Gastrocnemius medialis (tissue), 4 donors: ENCODE data around the gene FAM209A. TPM values are rescaled to one million over a fixed set of nuclear protein-coding genes. Genes with fewer than 3 reads are reported as not detected.

ENCODE experiments used
- ATAC-seq, 2 donors: fragments of 150-250 bp; one replicate each; pipeline ENCODE4 v1.9.1; 2016
- DNase-seq, 2 donors: peaks; one replicate each; pipeline ENCODE4 v3.0.0-alpha.2; 2019
- H3K27ac ChIP-seq, 4 donors: fragments of 200-600 bp; sonication (generic); 1 replicate in 1 of 4; 2 replicates in 3 of 4; pipeline ENCODE4 v1.5.1; 2016 to 2018; ENCODE audit warnings: mild to moderate bottlenecking in 2 of 4, moderate library complexity in 1 of 4
- H3K27me3 ChIP-seq, 3 donors: fragments of 200-600 bp; sonication (generic) in 2 of 3; 1 replicate in 1 of 3; 2 replicates in 2 of 3; pipeline versions ENCODE4 v1.5.1 to v1.6.0; 2016 to 2019; ENCODE audit warnings: mild to moderate bottlenecking in 1 of 3, moderate library complexity in 1 of 3
- H3K36me3 ChIP-seq, 2 donors: fragments of 200-600 bp; sonication (generic) in 1 of 2; one replicate each; pipeline ENCODE4 v1.5.1; 2017 to 2018
- H3K4me1 ChIP-seq, 2 donors: fragments of 200-600 bp; sonication (generic) in 1 of 2; one replicate each; pipeline ENCODE4 v1.5.1; 2016 to 2017; ENCODE audit warnings: mild to moderate bottlenecking in 2 of 2
- H3K4me3 ChIP-seq, 4 donors: fragments of 200-600 bp; sonication (generic) in 3 of 4; 1 replicate in 1 of 4; 2 replicates in 3 of 4; pipeline ENCODE4 v1.5.1; 2016 to 2019; ENCODE audit warnings: mild to moderate bottlenecking in 2 of 4
- H3K9me3 ChIP-seq, 3 donors: fragments of 200-600 bp; sonication (generic) in 2 of 3; 1 replicate in 1 of 3; 2 replicates in 2 of 3; pipeline ENCODE4 v1.5.1; 2016 to 2019
- CTCF ChIP-seq, 5 experiments: fragments of 450-650 bp in 3 of 5; fragments of 200-600 bp in 2 of 5; sonication (generic) in 2 of 5; IDR thresholded peaks in 4 of 5; conservative IDR thresholded peaks in 1 of 5; 1 replicate in 4 of 5; 2 replicates in 1 of 5; pipeline ENCODE4 v1.5.1; 2016 to 2019; ENCODE audit warnings: antibody characterized with exemption in 5 of 5, mild to moderate bottlenecking in 3 of 5, moderate library complexity in 3 of 5
- POLR2A ChIP-seq, 2 donors: fragments of 450-650 bp; IDR thresholded peaks; one replicate each; pipeline ENCODE4 v1.6.1; 2017; ENCODE audit warnings: antibody characterized with exemption in 2 of 2, mild to moderate bottlenecking in 2 of 2, moderate library complexity in 2 of 2
- in situ Hi-C, 4 donors: fragments of 200-750 bp; cut with MboI; loops; one replicate each; pipeline versions ENCODE4 v1.15.0 to v1.8.0; 2017; ENCODE audit warnings: low sequenced_read_pairs in 4 of 4
- intact Hi-C: fragments of 100-400 bp; cut with DNase I; formaldehyde crosslinking; loops from one replicate; pipeline ENCODE4 v1.15.1; 2023; ENCODE audit warnings: low total_unique reads
- total RNA-seq, 4 donors: library from RNA; depleted of rRNA; stranded (reverse); fragments of >200 nt; gene quantifications; one replicate each; pipeline versions ENCODE4 v1.1.0 to v1.2.3, GENCODE V29; 2016

The FAM209A gene
- total RNA-seq, 4 donors from 2014 or later, result not detected

- TF ChIP-seq CTCF (IDR thresholded peaks at IDR 0.05 in 4 of 5, conservative IDR thresholded peaks at IDR 0.05 in 1 of 5), result no peak
- TF ChIP-seq POLR2A (IDR thresholded peaks at IDR 0.05), result no peak
- no peaks in the 10 kb centered on the region for H3K36me3 ChIP-seq
- H3K4me1 ChIP-seq, result no peaks in the 10 kb centered on the region
- H3K4me3 ChIP-seq, result no peak overlapping the region
- in situ Hi-C loops, result no loop called here
- no peaks in the 10 kb centered on the region for H3K27me3 ChIP-seq
- no peaks in the 10 kb centered on the region for H3K9me3 ChIP-seq
- intact Hi-C loops, result no loop called here
- ATAC-seq, result no peak
- no peak overlapping the region for H3K27ac ChIP-seq
- no peak for DNase-seq
These were observed 20.6 kb upstream of the FAM209A start for GRCh38 chr20:56503916-56504315.

GRCh38 chr20:56504373-56505005 lies 20.1 kb upstream of the FAM209A start:
- H3K36me3 ChIP-seq, result no peaks in the 10 kb centered on the region
- intact Hi-C loops (no loop called here), in situ Hi-C loops (no loop called here)
- no peaks in the 10 kb centered on the region for H3K9me3 ChIP-seq
- H3K27me3 ChIP-seq, result no peaks in the 10 kb centered on the region
- ATAC-seq (no peak), DNase-seq (no peak)
- H3K4me1 ChIP-seq, result no peaks in the 10 kb centered on the region
- no peak overlapping the region for H3K27ac ChIP-seq
- no peak overlapping the region for H3K4me3 ChIP-seq
- TF ChIP-seq POLR2A (IDR thresholded peaks at IDR 0.05) (no peak), CTCF (IDR thresholded peaks at IDR 0.05 in 4 of 5, conservative IDR thresholded peaks at IDR 0.05 in 1 of 5) (no peak)

- no peaks in the 10 kb centered on the region for H3K36me3 ChIP-seq
- H3K4me1 ChIP-seq, result no peaks in the 10 kb centered on the region
- no peak overlapping the region for H3K4me3 ChIP-seq
- no peaks in the 10 kb centered on the region for H3K9me3 ChIP-seq
- H3K27ac ChIP-seq, result no peak overlapping the region
- no peak for DNase-seq
- in situ Hi-C loops, result no loop called here
- ATAC-seq, result no peak
- no peaks in the 10 kb centered on the region for H3K27me3 ChIP-seq
- intact Hi-C loops, result no loop called here
- TF ChIP-seq POLR2A (IDR thresholded peaks at IDR 0.05) (no peak), CTCF (IDR thresholded peaks at IDR 0.05 in 4 of 5, conservative IDR thresholded peaks at IDR 0.05 in 1 of 5) (no peak)
These were observed 18.4 kb upstream of the FAM209A start for GRCh38 chr20:56506103-56506502.

GRCh38 chr20:56511926-56512325 lies 12.6 kb upstream of the FAM209A start:
- no peak overlapping the region for H3K27ac ChIP-seq
- no peaks in the 10 kb centered on the region for H3K4me1 ChIP-seq
- in situ Hi-C loops, result no loop called here
- DNase-seq (no peak), ATAC-seq (no peak)
- H3K9me3 ChIP-seq, result no peaks in the 10 kb centered on the region
- no peaks in the 10 kb centered on the region for H3K27me3 ChIP-seq
- H3K36me3 ChIP-seq, result peaks cover 0 to 24% of the 10 kb centered on the region in 2 donors
- H3K4me3 ChIP-seq, result no peak overlapping the region
- intact Hi-C loops, result no loop called here
- TF ChIP-seq CTCF (IDR thresholded peaks at IDR 0.05 in 4 of 5, conservative IDR thresholded peaks at IDR 0.05 in 1 of 5), result no peak
- no peak for TF ChIP-seq POLR2A (IDR thresholded peaks at IDR 0.05)
